D721Med (cell line): ENCODE measurements around the gene PDIA5.
"Not testable (repeated sequence)": the region's sequence is repeated elsewhere in the genome, so short reads cannot be mapped to it uniquely, and the experiment has no call there.

ENCODE experiments used
- DNase-seq: peaks from one replicate; pipeline ENCODE4 v3.0.0; 2011; ENCODE audit warnings: low spot score; ENCODE audit not compliant: insufficient read length
- FAIRE-seq: peaks from 2 replicates; lab custom pipeline; 2011; peaks lifted over from hg19 to GRCh38; lab: Jason Lieb, UNC
- CTCF ChIP-seq: IDR thresholded peaks from 2 replicates; pipeline ENCODE4 v1.5.1; 2012; ENCODE audit warnings: mild to moderate bottlenecking, control low read depth; ENCODE audit not compliant: insufficient read depth; ENCODE audit errors: missing control alignments

The PDIA5 gene

GRCh38 chr3:123105201-123106189 lies 38.7 kb downstream of the PDIA5 start:
- FAIRE-seq (no peak), DNase-seq (no peak)
- no peak for TF ChIP-seq CTCF

- DNase-seq (no peak), FAIRE-seq (peak; percentile 96)
- no peak for TF ChIP-seq CTCF
Measured at GRCh38 chr3:123110282-123110975, 43.6 kb downstream of the PDIA5 start.

- TF ChIP-seq CTCF = no peak
- peak; percentile 52 for DNase-seq
- peak; percentile 78 for FAIRE-seq
Measured at GRCh38 chr3:123110976-123111615, 44.3 kb downstream of the PDIA5 start.

- DNase-seq = no peak
- TF ChIP-seq CTCF = no peak
- no peak for FAIRE-seq
Measured at GRCh38 chr3:123111640-123112039, 44.8 kb downstream of the PDIA5 start.

- no peak for TF ChIP-seq CTCF
- FAIRE-seq (no peak), DNase-seq (no peak)
Measured at GRCh38 chr3:123112232-123112631, 45.4 kb downstream of the PDIA5 start.

- not testable (repeated sequence) for DNase-seq, FAIRE-seq
Measured at GRCh38 chr3:123112656-123113055, 45.8 kb downstream of the PDIA5 start.

GRCh38 chr3:123113889-123114450 lies 47.1 kb downstream of the PDIA5 start:
- FAIRE-seq (no peak), DNase-seq (no peak)
- TF ChIP-seq CTCF = no peak
